WI38 (cell line): Measurements from ENCODE around the gene PRSS22.
A peak's percentile ranks its signal among the peaks of the same experiment; 100 is the strongest.
"Not testable (repeated sequence)": the region's sequence is repeated elsewhere in the genome, so short reads cannot be mapped to it uniquely, and the experiment has no call there.

ENCODE experiments used
- H3K4me3 ChIP-seq: 2 replicates; pipeline ENCODE4 v1.5.1; 2011; ENCODE audit warnings: low read depth, mild to moderate bottlenecking, control low read depth, low read length
- CTCF ChIP-seq: IDR thresholded peaks from 2 replicates; pipeline ENCODE4 v1.5.1; 2012; ENCODE audit warnings: low read depth, mild to moderate bottlenecking, control low read depth, low read length

PRSS22 gene

GRCh38 chr16:2857451-2858244 is at the start of gene PRSS22:
Gene PRSS22 (minus strand): TSS chr16:2858170. CDS start chr16:2858104, 66 bp downstream.
- H3K4me3 ChIP-seq = no peak within 1 kb of the TSS
- TF ChIP-seq CTCF = no peak

GRCh38 chr16:2907084-2907753 is 49.2 kb upstream of the PRSS22 start:
- not testable (repeated sequence) for H3K4me3 ChIP-seq
- TF ChIP-seq CTCF = peak; percentile 52

GRCh38 chr16:2905988-2906387 is 48.0 kb upstream of the PRSS22 start:
- H3K4me3 ChIP-seq = no peak overlapping the region
- no peak for TF ChIP-seq CTCF

GRCh38 chr16:2905241-2905987 is 47.4 kb upstream of the PRSS22 start:
- TF ChIP-seq CTCF = no peak
- H3K4me3 ChIP-seq = peak overlapping the region; percentile 78

- peak overlapping the region; percentile 78 for H3K4me3 ChIP-seq
- TF ChIP-seq CTCF = no peak
Observed at GRCh38 chr16:2904922-2905240, 46.9 kb upstream of the PRSS22 start.

- TF ChIP-seq CTCF = peak; percentile 89
Observed at GRCh38 chr16:2904100-2904921, 46.3 kb upstream of the PRSS22 start.

More at GRCh38 chr16:2904100-2904921, 46.3 kb upstream of the PRSS22 start:
- H3K4me3 ChIP-seq = peak overlapping the region; percentile 78
